ENCODE data around the gene GOLGA6B.
"Not testable (repeated sequence)": the region's sequence is repeated elsewhere in the genome, so short reads cannot be mapped to it uniquely, and the experiment has no call there.

The GOLGA6B gene, protein sequence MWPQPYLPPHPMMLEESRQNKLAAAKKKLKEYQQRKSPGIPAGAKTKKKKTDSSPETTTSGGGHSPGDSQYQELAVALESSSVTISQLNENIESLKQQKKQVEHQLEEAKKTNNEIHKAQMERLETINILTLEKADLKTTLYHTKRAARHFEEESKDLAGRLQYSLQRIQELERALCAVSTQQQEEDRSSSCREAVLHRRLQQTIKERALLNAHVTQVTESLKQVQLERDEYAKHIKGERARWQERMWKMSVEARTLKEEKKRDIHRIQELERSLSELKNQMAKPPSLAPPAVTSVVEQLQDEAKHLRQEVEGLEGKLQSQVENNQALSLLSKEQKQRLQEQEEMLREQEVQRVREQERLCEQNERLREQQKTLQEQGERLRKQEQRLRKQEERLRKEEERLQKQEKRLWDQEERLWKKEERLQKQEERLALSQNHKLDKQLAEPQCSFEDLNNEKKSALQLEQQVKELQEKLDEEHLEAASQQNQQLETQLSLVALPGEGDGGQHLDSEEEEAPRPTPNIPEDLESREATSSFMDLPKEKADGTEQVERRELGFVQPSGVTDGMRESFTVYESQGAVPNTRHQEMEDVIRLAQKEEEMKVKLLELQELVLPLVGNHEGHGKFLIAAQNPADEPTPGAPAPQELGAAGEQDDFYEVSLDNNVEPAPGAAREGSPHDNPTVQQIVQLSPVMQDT

DNA sequence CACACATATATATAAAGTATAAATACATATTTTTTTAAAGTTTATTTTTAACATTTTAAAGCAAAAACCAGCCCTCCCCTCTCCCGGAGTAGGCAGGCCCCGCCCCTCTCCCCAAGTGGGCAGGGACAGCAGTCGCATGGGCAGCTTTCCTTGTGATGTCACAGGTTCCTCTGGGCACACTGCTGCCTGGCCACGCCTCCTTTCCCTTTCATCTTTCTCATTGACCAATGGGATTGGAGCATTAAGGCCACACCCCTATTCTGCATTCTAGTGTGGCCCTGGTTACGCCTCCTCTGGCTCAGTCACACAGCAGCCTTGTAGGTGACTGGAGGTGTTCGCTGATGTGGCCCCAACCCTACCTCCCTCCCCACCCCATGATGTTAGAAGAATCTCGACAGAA is at the start of gene GOLGA6B:
Gene GOLGA6B (plus strand): TSS at position 301 of the 400 bp plus-strand sequence. CDS start 41 bp downstream, at position 342.
- H3K4me3 ChIP-seq (ENCODE audit: low read depth, low read length); POLR2A ChIA-PET; H3K36me3 ChIP-seq (ENCODE audit: control insufficient read depth in 2 of 2, insufficient read depth in 1 of 2, low read length in 2 of 2); CTCF ChIA-PET; H3K9me3 ChIP-seq (ENCODE audit: control insufficient read depth, insufficient read depth, low read depth, low read length); H3K27ac ChIP-seq (ENCODE audit: extremely low read depth, low read depth, low read length); H3K4me1 ChIP-seq (ENCODE audit: control insufficient read depth, insufficient read depth, low read length): not testable (repeated sequence)

DNA sequence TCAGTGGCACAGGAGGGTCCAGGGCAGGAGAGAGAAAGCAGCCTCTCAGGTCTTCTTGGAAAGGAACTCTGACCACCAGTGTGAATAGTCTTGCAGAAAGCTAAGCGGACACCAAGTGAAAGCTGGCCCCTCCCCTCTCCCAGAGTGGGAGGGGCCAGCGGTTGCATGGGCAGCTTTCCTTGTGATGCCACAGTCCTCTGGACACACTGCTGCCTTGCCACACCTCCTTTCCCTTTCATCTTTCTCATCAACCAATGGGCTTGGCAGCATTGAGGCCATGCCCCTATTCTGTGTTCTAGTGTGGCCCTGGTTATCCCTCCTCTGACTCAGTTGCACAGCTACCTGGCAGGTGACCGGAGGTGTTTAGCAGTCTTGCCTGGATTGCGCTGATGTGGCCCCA is 49.7 kb upstream of the GOLGA6B start:
- H3K4me1 ChIP-seq (ENCODE audit: control insufficient read depth, insufficient read depth, low read length), result no peaks in the 10 kb centered on the region
- H3K9me3 ChIP-seq (ENCODE audit: control insufficient read depth, insufficient read depth, low read depth, low read length), result no peaks in the 10 kb centered on the region
- CTCF ChIA-PET, result no interaction called here
- H3K36me3 ChIP-seq (ENCODE audit: control insufficient read depth in 2 of 2, insufficient read depth in 1 of 2, low read length in 2 of 2), result no peaks in the 10 kb centered on the region
- H3K27ac ChIP-seq (ENCODE audit: extremely low read depth, low read depth, low read length), result no peak overlapping the region
- TF ChIP-seq YY1 (tag by site-specific recombination; IDR thresholded peaks at IDR 0.05) (no peak), ZNF785 (tag by site-specific recombination; IDR thresholded peaks at IDR 0.05) (no peak), BCL11B (tag by site-specific recombination; IDR thresholded peaks at IDR 0.05; ENCODE audit: low read depth) (no peak), WT1 (tag by site-specific recombination; IDR thresholded peaks at IDR 0.05) (no peak), ZNF23 (tag by site-specific recombination; IDR thresholded peaks at IDR 0.05; ENCODE audit: borderline replicate concordance) (no peak), ZNF335 (tag by site-specific recombination; conservative IDR thresholded peaks at IDR 0.05) (no peak), SETDB1 (IDR thresholded peaks at IDR 0.05; ENCODE audit: insufficient read length, low read length) (no peak), ZXDB (tag by site-specific recombination; IDR thresholded peaks at IDR 0.05) (no peak), HOXD13 (CRISPR knock-in tag; IDR thresholded peaks at IDR 0.05; ENCODE audit: borderline replicate concordance) (no peak), ZNF221 (tag by site-specific recombination; IDR thresholded peaks at IDR 0.05; ENCODE audit: borderline replicate concordance) (no peak), ZNF660 (tag by site-specific recombination; IDR thresholded peaks at IDR 0.05) (no peak), ZNF37A (tag by site-specific recombination; IDR thresholded peaks at IDR 0.05) (no peak)
- TF ChIP-seq, protein P1, sequence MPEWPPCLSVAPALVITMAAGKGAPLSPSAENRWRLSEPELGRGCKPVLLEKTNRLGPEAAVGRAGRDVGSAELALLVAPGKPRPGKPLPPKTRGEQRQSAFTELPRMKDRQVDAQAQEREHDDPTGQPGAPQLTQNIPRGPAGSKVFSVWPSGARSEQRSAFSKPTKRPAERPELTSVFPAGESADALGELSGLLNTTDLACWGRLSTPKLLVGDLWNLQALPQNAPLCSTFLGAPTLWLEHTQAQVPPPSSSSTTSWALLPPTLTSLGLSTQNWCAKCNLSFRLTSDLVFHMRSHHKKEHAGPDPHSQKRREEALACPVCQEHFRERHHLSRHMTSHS (tag by site-specific recombination; IDR thresholded peaks at IDR 0.05), result no peak
- TF ChIP-seq, protein P2, sequence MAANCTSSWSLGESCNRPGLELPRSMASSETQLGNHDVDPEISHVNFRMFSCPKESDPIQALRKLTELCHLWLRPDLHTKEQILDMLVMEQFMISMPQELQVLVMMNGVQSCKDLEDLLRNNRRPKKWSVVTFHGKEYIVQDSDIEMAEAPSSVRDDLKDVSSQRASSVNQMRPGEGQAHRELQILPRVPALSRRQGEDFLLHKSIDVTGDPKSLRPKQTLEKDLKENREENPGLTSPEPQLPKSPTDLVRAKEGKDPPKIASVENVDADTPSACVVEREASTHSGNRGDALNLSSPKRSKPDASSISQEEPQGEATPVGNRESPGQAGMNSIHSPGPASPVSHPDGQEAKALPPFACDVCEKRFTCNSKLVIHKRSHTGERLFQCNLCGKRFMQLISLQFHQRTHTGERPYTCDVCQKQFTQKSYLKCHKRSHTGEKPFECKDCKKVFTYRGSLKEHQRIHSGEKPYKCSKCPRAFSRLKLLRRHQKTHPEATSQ (tag by site-specific recombination; IDR thresholded peaks at IDR 0.05), result no peak
- TF ChIP-seq, protein P3, sequence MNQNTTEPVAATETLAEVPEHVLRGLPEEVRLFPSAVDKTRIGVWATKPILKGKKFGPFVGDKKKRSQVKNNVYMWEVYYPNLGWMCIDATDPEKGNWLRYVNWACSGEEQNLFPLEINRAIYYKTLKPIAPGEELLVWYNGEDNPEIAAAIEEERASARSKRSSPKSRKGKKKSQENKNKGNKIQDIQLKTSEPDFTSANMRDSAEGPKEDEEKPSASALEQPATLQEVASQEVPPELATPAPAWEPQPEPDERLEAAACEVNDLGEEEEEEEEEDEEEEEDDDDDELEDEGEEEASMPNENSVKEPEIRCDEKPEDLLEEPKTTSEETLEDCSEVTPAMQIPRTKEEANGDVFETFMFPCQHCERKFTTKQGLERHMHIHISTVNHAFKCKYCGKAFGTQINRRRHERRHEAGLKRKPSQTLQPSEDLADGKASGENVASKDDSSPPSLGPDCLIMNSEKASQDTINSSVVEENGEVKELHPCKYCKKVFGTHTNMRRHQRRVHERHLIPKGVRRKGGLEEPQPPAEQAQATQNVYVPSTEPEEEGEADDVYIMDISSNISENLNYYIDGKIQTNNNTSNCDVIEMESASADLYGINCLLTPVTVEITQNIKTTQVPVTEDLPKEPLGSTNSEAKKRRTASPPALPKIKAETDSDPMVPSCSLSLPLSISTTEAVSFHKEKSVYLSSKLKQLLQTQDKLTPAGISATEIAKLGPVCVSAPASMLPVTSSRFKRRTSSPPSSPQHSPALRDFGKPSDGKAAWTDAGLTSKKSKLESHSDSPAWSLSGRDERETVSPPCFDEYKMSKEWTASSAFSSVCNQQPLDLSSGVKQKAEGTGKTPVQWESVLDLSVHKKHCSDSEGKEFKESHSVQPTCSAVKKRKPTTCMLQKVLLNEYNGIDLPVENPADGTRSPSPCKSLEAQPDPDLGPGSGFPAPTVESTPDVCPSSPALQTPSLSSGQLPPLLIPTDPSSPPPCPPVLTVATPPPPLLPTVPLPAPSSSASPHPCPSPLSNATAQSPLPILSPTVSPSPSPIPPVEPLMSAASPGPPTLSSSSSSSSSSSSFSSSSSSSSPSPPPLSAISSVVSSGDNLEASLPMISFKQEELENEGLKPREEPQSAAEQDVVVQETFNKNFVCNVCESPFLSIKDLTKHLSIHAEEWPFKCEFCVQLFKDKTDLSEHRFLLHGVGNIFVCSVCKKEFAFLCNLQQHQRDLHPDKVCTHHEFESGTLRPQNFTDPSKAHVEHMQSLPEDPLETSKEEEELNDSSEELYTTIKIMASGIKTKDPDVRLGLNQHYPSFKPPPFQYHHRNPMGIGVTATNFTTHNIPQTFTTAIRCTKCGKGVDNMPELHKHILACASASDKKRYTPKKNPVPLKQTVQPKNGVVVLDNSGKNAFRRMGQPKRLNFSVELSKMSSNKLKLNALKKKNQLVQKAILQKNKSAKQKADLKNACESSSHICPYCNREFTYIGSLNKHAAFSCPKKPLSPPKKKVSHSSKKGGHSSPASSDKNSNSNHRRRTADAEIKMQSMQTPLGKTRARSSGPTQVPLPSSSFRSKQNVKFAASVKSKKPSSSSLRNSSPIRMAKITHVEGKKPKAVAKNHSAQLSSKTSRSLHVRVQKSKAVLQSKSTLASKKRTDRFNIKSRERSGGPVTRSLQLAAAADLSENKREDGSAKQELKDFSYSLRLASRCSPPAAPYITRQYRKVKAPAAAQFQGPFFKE (tag by site-specific recombination; IDR thresholded peaks at IDR 0.05; ENCODE audit: borderline replicate concordance), result no peak
- TF ChIP-seq, protein P4, sequence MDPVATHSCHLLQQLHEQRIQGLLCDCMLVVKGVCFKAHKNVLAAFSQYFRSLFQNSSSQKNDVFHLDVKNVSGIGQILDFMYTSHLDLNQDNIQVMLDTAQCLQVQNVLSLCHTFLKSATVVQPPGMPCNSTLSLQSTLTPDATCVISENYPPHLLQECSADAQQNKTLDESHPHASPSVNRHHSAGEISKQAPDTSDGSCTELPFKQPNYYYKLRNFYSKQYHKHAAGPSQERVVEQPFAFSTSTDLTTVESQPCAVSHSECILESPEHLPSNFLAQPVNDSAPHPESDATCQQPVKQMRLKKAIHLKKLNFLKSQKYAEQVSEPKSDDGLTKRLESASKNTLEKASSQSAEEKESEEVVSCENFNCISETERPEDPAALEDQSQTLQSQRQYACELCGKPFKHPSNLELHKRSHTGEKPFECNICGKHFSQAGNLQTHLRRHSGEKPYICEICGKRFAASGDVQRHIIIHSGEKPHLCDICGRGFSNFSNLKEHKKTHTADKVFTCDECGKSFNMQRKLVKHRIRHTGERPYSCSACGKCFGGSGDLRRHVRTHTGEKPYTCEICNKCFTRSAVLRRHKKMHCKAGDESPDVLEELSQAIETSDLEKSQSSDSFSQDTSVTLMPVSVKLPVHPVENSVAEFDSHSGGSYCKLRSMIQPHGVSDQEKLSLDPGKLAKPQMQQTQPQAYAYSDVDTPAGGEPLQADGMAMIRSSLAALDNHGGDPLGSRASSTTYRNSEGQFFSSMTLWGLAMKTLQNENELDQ (tag by site-specific recombination; IDR thresholded peaks at IDR 0.05; ENCODE audit: low read depth), result no peak
- TF ChIP-seq, protein P5, sequence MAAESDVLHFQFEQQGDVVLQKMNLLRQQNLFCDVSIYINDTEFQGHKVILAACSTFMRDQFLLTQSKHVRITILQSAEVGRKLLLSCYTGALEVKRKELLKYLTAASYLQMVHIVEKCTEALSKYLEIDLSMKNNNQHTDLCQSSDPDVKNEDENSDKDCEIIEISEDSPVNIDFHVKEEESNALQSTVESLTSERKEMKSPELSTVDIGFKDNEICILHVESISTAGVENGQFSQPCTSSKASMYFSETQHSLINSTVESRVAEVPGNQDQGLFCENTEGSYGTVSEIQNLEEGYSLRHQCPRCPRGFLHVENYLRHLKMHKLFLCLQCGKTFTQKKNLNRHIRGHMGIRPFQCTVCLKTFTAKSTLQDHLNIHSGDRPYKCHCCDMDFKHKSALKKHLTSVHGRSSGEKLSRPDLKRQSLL (tag by site-specific recombination; IDR thresholded peaks at IDR 0.05), result no peak
- H3K4me3 ChIP-seq (ENCODE audit: low read depth, low read length), result no peak overlapping the region
- POLR2A ChIA-PET, result no interaction called here

DNA sequence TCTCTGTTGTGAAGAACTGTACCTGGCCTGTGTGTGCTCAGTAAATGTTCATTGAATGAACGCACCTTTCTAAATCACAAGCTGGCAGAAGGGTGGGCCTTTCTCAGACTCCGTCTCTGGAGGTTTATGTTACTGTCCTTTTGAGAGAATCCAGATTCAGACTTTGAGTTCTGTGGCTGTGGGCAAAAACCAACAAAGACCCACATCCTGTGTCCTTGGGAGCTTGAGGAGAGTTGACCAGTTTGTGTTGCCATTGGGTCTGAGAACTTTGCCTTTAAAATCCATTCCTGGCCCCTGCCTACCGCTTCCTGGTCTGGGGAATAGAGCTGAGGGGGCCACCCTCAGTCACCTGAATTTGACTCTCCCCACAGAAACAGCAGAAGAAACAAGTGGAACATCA is 46.4 kb upstream of the GOLGA6B start:
- H3K36me3 ChIP-seq (ENCODE audit: control insufficient read depth in 2 of 2, insufficient read depth in 1 of 2, low read length in 2 of 2); POLR2A ChIA-PET; H3K4me3 ChIP-seq (ENCODE audit: low read depth, low read length); H3K9me3 ChIP-seq (ENCODE audit: control insufficient read depth, insufficient read depth, low read depth, low read length); H3K4me1 ChIP-seq (ENCODE audit: control insufficient read depth, insufficient read depth, low read length); H3K27ac ChIP-seq (ENCODE audit: extremely low read depth, low read depth, low read length): not testable (repeated sequence)
- CTCF ChIA-PET, result interaction anchor here (1.1 kb wide), 1 partner anchor 8 kb away, joined by 4 read pairs; no protein-coding TSS in a partner anchor

Measured in HEK293 (cell line).